Hippocampal formation (tissue), 2 donors: ENCODE data around the gene TRIM43B.
"Not testable (repeated sequence)": the region's sequence is repeated elsewhere in the genome, so short reads cannot be mapped to it uniquely, and the experiment has no call there.

Source experiments
- DNase-seq, 2 donors: peaks; one replicate each; lab custom pipeline; 2025; lab: John Stamatoyannopoulos, UW

The TRIM43B gene

DNA sequence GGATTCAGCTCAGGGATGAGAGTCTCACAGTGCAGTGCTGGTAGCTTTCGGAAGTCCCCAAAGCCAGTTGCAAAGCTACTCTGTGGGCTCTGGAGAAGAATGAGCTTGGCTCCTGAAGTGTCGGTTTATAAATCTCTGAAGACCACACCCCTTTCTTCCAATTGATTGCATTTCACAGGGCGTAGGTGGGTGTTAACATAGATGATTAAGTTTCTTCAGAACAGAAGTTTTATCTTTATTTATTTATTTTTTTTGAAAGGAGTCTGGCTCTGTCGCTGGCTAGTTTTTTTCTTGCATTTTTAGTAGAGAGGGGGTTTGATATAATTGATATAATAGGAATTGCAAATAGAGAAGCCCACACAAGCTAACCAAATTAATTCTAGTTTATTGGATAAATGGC, at the start of gene TRIM43B:
Gene TRIM43B, minus strand, starts transcription at position 101 of the 400 bp plus-strand sequence. CDS start 2,040 bp downstream, outside the sequence.
- DNase-seq = not testable (repeated sequence)

DNA sequence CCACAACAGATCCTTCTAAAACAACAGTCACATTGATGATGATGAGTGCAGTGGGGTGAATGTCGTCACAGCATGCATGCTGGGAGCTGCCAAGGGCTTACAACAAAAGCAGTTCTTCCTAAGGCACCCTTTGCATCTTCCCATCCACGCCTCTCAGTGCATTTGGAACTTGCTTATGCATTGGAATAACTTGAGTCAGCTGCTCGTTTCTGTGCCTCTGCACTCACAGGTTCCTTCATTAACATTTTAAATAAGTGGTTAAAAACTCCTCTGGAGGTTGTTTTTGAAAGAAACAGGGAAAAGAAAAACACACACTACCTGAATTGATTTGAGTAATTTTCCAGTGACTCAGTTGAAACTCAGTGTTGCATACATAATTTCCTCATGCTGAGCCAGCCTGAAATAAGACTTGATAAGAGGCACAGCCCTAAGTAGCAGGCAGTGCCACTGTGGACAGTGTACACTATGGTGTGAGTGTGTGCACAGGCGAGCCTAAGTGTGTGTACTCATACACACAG, 46.8 kb upstream of the TRIM43B start:
- DNase-seq = no peak

DNA sequence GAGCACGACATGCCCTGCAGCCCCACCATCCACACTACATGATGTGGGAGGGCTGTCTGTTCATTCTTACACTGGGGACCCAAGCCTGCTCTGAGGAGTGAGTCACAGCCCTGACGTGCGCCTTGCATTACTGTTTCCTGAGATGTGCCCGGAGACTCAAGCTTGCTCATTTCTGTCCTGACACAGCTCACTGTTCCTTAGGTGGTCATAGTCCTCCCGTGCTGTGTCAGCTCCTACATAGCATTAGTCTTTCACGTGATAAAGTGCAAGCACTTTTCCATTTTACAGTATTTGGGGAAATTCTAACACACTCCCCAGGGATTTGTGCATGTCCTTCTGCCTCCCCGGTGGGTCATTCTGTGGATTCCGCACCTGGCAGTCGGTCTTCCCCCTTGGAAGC, 46.2 kb upstream of the TRIM43B start:
- DNase-seq = no peak

DNA sequence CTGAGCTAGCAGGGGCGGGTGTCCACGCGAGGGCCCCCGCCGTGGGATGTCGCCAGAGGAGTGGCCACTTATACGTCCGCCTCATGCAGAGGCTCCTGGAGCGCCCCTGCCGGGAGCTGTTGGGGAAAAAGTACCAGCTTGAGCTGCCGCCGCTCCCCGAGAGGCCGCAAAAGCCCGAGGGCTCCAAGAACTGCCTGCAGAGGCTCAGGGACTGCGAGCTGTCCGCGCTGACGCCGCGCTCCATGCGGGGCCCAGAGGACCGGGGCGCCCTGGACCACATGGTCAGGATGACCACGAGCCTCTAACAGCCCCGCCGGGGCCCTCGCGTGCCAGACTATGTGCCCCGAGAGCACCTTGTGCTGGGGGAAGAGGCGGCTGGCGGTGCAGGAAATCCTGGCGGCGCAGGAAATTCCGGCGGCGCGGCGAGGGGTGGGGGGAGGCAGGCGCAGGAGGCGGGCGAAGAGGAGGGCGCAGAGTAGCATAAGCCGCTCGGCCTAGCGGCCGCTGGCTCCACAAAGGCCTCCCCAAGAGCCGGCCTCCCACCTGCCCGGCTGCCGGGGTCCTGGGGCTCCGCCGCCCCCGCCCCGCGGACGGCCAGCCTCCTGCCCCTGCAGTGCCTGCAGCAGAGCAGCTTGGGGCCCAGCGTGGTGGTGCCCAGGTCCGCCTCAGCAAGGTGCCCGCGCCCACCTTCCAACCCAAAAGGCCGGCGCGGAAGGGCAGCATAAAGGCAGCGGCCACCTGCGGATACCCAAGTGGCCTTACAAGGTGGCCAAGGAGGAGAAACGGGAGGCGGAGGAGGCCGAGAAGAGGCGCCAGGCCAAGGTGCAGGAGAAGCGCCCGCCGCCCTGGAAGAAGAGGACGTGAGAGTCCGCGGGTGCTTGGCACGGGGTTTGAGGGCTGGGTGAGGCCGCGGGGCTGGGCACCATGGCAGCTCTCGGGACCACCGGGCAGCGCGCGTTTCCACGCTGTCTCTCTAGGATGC, 42.1 kb upstream of the TRIM43B start:
- DNase-seq = peak; percentile 58 to 85

DNA sequence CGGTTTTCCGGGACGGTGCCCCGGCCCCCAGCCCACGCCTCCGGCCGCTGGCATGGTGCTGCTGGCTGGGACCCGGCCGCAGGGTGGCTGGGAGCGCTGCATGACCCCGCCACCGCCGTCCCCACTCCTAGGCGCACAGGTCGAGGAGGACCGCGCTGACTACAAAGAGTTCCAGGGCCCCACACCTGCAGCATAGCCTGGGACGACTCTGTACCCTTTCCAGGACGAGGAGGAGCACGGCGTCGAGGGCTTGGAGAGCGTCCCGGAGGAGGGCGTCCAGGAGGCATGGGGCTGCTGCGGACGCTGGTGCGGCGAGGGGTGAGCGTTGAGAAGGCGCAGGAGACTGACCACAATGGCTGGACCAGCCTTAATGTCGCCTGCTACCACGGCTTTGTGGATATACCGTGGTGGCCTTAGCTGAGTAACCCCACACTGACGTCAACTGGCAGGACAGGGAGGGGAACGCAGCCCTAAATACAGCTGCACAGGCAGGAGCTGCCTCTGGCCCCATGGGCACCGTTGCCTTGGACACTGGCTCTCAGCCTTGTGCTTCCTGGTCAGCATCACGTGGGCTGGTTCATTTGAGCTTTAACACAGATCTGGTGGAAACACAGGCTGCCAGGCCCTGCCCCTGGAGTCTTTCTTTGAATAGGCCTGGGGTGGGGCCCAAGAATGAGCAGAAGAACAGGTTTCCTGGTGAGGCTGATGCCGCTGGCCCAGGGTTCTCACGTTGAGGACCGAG, 40.9 kb upstream of the TRIM43B start:
- peak in 1 of 2 donors; percentile 46 for DNase-seq

DNA sequence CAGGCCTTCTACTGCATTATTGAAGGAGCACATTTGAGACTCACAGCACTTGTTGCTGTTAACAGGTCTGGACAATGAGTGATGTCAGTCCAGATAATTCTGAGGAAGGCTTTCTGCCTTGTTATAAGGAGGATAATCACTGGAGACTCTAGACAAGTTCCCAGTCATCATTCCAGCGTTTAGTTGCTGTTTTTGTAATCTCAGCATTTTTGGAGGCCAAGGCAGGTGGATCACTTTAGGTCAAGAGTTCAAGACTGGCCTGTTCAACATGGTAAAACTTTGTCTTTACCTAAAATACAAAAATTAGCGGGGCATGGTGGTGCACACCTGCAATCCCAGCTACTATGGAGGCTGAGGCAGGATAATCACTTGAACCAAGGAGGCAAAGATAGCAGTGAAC, 39.6 kb upstream of the TRIM43B start:
- DNase-seq = no peak

DNA sequence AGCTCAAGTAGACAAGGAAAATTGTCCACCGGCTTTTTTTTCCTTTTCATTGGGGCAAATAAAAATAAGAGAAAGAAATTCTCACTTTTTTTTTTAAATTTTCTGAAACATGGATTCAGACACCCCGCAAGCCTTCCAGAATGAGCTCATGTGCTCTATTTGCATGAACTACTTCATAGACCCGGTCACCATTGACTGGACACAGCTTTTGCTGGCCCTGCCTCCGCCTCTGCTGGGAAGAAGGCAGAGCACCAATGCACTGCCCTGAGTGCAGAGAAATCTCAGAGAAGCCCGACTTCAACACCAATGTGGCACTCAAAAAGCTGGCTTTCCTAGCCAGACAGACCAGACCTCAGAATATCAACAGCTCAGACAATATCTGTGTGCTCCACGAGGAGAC, 30.2 kb upstream of the TRIM43B start:
- DNase-seq = no peak

DNA sequence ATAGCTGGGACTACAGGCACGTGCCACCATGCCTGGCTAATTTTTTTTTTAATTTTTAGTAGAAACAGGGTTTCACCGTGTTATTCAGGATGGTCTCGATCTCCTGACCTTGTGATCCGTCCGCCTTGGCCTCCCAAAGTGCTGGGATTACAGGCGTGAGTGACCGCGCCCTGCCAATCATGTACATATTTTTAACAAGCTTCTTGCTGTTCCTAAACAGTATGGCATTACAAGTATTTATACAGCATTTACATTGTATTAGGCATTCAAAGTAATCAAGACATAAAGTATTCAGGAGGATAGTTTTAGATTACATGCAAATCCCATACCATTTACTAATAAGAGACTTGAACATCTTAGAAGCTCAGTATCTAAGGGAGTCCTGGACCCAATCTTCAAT, 29.7 kb upstream of the TRIM43B start:
- DNase-seq = not testable (repeated sequence)

DNA sequence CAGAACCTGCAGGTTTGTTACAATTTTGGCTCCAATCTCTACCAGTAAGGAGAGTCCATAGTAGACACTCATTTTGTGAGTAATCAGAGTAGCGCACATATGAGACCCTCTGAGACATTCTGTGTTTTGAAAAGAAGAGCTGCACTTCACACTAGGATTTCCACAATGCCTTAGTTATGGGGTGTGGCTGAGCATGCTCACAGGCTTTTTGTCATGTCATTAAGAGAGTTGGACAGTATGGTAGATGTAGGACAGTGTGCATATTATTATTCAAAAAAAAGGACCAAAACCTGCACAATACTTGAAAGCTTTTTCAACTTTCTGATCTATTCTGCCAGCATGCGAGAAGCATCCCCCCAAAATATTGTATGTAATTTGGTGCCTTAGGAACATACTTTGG, 24.9 kb upstream of the TRIM43B start:
- DNase-seq = no peak

DNA sequence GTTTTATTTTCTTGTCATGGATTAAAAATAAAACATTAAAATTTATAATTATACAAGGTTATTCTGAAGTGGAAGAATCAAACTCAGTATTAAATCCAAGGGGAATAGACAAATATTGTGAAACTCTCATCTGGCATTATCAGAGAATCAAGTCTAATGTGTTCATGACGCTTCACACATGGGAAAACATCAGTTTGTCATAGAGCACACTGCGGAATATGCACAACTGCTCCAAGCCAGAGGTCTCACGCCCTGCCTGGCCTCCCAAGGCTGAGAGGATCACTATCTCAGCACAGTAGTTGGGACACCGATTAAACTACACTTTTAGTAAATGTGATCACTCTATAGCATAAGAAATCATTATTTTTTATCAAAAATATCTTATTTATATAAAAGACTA, 20.7 kb upstream of the TRIM43B start:
- no peak for DNase-seq

DNA sequence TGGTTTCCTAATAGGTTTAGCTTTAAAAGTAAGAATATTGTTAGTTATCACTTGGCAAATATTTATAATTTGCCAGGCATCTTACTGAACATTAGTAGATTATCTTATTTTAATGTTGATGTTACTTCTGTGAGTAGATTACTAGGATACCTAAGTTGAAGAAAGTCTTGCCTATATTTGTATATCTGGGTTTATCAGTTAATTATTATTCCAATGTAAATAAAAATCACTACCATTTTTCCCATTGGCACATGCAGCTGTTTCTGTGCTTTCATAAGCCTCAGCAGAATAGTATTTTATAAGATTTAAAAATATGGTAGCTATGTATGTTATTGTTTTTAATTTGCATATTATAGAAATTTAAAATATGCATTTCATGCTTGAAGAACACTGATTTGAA, 16.3 kb upstream of the TRIM43B start:
- no peak for DNase-seq

DNA sequence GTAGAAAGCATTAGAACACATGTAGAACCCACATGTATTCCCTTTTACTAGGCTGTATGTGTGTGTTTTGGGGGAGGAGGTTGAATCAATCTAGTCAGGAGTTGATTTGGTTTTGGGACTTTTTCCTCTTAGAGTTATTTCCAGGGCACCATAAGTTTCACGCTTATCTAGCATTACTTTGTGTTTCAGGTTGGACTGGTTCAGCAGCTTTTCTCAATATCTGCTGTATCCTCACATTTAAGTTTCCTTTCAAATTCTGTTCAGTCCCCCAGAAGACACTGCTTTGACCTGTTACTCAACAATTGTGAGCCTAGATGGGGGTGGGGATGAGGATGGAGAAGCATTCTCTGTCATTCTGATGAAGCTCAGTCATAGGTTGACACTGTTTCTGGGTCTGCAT, 7.5 kb upstream of the TRIM43B start:
- DNase-seq = not testable (repeated sequence)

DNA sequence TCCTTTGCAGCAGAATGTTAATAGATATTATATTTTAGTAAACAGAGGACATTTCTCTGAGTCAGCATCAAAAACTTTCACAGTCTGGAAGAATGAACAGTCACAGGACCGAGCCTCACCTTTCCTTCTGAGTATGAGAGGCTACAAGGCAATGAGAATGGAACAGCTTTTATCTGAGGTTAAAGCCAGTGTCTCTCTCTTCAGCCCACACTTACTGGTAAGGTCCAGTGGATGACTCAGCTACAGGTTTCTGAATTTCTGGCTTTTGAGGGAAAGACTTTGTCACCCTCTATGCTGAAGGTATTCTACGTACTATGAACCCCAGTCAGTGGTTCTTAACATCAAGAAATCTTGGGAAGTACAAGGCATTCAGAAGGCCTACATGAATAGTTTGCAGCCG, 9.5 kb downstream of the TRIM43B start:
- DNase-seq = not testable (repeated sequence)

DNA sequence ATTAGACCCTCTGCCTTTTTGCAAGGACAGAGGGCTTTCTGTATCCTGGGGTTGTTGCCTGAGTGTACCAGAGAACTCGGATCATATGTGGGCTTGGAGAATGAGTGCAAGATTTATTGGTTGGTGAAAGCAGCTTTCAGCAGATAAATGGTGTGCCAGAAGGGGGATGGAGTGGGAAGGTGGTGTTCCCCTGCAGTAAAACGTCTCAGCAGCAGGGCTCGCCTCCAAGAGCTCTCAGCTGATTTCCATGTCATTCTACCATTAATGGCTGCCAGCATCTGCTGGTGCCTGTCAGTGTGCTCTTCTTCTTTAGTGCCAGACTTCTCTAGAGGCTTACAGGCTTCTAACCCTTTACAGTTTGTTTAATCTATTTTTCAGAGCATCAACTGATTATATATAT, 16.6 kb downstream of the TRIM43B start:
- not testable (repeated sequence) for DNase-seq

DNA sequence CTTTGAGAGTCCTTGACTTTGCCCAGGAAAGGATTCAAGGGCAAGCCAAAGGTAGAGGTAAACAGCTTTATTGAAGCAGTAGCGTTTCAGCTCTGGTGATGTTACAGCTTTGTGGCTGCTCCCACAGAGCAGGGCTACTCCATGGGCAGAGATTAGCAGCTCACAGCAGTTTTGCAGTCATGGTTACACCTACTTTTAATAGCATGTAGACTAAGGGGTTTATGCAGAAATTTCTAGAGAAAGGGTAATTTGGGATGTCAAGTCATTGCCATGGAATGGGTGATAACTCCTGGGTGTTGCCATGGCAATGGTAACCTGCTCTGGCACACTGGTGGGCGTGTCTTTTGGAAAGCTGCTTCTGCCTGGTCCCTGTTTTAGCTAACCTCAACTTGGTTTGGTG, 18.0 kb downstream of the TRIM43B start:
- DNase-seq = not testable (repeated sequence)

DNA sequence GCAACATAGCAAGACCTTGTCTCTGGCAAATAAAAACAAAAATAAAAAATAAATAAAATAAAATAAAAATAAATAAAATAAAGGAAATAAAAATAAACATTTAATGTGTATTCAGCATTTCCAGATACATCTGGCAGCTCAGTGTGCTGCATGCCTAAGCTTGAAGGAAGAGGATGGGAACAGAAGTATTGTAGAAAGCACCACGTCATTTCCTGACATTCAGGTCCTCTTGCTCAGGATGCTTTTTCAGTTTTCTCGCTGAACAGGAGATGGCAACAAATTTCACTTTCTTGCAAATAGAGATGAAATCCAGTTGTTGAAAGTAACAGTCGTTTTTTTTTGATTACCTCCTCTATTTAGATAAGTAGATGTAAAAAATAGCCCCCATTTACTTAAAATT, 21.3 kb downstream of the TRIM43B start:
- DNase-seq = not testable (repeated sequence)

DNA sequence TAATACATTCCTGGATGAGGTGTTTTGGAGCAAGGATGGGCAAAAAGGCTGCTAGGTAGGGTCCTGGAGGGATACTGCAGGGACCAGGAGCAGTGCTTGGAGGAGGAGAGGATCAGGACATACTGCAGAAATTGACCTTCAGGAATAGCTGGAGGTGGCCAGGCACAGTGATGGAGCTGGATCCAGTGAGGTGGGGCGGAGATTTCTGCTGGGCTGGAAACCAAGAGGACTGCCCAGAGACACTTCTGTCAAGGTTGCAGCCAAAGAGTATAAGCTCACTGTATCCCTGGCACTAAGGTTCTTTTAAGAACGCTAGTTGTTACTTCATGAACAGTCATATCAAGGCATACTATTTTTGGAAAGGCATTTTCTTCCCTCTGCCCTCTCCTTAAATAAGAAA, 39.2 kb downstream of the TRIM43B start:
- DNase-seq = not testable (repeated sequence)

DNA sequence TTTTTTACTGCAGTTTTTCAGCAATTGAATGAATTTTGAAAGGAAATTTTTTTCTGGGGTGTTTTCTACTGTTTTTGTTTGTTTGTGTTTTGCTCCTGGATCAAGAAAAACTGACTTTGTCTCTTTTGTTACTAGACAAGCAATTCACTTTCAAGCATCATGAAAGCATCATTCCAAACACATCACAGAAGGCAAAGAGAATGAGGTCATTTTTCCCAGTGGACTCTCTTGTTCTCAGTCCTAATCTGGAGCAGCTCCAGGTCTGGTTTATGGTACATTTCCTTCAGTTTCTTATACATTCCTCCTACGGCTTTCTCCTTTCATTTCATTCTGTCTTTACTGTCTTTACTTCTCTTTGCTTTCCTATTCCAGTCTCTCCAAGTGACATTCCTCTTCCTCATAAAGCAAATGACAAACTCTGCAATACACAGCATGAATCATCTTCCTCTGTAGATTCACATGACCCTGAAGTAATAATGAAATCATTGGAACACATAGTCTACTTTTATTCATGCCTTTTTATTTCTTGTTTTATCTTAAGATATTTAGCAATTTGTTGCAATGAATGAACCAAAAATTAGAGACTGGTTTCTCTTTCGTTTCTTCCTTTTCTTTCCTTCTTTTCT, 42.0 kb downstream of the TRIM43B start:
- DNase-seq = not testable (repeated sequence)

DNA sequence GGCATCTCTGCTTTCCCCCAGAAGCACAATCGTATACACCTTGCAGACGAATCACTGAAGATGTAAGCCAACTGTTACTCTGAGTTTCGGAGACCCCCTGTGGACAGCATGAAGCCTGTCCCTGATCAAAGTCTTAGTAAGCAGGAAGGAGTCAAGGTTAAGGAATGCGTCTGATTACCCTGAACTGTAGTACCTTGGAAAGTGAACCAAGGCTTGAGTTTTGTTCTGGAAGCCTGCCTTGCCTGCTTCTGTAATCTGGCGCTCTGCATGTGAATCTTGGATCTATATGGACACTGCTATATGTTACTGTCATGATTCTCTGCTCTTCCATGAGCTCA, 48.7 kb downstream of the TRIM43B start:
- not testable (repeated sequence) for DNase-seq

DNA sequence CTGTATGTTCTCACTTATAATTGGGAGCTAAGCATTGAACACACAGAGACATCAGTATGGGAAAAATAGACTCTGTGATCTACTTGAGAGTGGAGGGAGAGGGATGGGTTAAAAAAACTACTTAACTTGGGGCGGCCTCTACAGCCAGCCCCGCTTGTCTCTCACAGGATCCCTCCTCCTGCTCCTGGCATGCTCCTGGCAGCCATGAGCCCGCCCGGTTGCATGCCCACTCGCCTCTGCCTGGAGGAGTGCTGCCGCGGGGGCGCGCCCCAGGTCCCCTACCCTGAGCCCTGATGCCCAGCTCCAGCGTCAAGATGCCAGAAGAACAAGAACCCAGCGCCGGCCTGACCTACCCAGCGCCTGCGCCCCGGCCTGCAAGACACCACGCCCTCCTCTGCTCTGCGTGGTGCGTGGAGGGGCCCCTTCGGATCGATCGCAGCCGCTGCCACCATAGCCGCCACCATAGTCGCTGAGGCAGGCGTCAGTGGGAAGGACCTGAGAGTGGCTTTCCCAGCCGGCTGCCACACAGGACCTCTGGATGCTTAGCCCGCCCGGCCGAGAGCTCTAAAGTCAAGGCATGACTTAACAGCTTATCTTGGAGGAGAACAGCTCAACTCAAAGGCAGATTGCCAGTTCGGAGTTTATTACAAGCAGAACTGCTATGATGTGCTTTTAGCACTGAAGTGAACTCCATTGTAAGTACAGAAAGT, 49.2 kb downstream of the TRIM43B start:
- DNase-seq = not testable (repeated sequence)

DNA sequence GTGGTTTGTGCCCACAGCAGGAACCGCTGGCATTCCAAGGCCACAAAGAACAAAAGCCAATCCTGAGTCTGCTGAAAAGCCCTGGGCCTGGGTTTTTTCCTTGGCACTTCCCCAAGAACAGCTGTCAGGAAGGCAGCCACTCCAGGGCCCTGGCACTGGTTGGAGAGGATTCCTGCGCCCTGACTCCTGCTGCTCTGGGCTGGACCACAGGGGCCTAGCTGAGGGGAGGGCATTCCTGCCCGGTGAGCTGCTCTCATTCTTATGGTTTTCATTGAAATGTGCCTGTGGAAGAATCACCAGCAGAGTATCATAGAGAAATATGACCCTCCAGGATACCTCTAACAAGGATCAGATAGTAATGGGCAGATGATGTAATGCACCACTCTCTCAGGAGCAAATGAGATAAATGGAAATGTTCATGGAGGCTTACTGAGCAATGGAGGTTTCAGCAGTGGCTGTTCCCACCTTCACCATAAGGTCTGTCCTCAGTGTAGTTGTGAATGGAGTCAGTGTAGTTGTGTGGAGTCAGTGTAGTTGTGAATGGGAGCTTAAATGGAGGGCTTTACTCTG, 50.0 kb downstream of the TRIM43B start:
- not testable (repeated sequence) for DNase-seq
